NCI-H524 (cell line): Measurements from ENCODE around the gene CCDC7.
"Not testable (repeated sequence)": the region's sequence is repeated elsewhere in the genome, so short reads cannot be mapped to it uniquely, and the experiment has no call there.

Experiments
- DNase-seq, 2 experiments: peaks; one replicate each; lab custom pipeline; 2025; lab: John Stamatoyannopoulos, UW

CCDC7 gene

DNA sequence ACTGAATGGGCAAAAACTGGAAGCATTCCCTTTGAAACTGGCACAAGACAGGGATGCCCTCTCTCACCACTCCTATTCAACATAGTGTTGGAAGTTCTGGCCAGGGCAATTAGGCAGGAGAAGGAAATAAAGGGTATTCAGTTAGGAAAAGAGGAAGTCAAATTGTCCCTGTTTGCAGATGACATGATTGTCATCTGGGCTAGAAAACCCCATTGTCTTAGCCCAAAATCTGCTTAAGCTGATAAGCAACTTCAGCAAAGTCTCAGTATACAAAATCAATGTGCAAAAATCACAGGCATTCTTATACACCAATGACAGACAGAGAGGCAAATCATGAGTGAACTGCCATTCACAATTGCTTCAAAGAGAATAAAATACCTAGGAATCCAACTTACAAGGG, 116.8 kb downstream of the CCDC7 start:
- not testable (repeated sequence) for DNase-seq

DNA sequence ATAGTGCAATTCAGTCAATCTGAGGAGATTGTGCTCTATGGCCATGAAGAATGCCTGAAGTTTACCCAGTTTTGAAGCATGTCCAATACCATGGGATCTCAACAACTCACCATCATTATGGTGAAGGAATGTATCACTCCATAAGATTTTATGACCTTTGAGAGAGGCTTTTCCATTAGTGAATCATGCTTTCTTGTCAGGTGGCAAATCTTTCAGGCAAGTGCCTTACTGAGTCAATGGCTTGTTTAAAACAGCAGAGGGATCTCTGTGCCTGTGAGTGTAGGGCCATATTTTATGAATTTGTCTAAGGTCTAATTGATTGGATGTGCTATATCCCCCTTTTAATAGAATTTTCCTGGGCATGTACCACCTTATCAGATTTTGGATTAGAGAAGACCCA, 131.5 kb downstream of the CCDC7 start:
- DNase-seq = no peak

DNA sequence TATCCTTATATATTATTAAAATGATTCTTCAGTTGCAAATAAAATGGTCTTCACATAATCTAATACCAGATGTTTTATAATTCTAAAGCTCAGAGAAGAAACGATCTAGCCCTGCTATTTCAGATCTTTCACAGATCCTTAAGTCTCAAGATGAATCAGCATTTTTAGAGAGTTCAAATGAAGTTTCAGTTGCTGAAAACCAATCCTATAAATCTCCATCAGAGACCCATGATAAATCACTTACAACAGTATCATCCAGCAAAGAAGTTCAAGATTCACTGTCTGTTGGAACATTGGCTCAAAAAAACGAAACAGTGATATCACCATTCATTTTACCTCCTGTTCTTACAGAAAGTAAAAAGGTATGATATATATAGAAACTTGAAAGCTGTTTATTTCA, 137.0 kb downstream of the CCDC7 start:
- no peak for DNase-seq

DNA sequence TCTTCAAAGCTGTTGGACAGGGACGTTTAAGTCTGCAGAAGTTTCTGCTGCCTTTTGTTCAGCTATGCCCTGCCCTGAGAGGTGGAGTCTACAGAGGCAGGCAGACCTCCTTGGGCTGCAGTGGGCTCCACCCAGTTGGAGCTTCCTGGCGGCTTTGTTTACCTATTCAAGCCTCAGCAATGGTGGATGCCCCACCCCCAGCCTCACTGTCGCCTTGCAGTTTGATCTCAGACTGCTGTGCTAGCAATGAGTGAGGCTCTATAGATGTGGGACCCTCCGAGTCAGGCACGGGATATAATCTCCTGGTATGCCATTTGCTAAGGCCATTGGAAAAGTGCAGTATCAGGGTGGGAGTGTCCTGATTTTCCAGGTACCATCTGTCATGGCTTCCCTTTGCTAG, 152.1 kb downstream of the CCDC7 start:
- DNase-seq = not testable (repeated sequence)

DNA sequence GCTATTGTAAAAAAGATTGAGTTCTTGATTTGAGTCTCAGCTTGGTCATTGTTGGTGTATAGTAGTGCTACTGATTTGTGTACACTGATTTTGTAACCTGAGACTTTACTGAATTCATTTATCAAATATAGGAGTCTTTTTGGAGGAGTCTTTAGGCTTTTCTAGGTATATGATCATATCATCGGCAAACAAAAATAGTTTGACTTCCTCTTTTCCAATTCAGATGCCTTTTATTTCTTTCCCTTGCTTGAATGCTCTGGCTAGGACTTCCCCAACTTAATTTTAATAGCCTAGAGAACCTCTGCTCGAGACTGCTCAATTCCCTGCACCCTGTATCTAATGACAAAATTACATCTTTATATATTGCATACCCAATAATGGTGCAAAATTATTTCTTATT, 154.4 kb downstream of the CCDC7 start:
- no peak for DNase-seq

DNA sequence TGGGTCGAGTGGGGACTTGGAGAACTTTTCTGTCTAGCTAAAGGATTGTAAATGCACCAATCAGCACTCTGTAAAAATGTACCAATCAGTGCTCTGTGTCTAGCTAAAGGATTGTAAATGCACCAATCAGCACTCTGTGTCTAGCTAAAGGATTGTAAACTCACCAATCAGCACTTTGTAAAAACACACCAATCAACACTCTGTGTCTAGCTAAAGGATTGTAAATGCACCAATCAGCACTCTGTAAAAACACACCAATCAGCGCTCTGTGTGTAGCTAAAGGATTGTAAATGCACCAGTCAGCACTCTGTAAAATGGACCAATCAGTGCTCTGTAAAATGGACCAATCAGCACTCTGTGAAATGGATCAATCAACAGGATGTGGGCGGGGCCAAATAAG, 155.6 kb downstream of the CCDC7 start:
- DNase-seq = not testable (repeated sequence)

DNA sequence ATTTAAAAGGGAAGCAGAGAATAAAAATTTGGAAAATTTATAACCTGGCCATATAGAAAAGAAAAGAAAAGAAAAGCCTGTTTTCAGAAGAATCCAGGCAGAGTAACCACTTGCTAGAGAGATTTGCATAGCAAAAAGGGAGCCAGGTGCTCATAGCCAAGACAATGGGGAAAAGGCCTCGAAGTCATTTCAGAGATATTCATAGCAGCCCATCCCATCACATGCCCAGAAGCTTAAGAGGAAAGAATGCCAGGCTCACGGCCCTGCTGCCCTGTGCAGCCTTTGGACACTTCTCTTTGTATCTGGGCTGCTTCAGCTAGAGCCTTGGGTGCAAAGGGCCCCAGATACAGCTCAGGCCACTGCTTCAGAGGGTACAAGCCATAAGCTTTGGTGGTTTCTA, 159.8 kb downstream of the CCDC7 start:
- no peak for DNase-seq

DNA sequence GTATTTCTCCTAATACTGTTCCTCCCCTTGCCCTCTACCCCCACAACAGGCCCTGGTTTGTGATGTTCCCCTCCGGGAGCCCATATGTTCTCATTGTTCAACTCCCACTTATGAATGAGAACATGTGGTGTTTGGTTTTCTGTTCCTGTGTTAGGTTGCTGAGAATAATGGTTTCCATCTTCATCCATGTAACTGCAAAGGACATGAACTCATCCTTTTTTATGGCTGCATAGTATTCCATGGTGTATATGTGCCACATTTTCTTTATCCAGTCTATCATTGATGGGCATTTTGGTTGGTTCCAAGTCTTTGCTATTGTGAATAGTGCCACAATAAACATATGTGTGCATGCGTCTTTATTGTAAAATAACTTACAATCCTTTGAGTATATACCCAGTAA, 164.6 kb downstream of the CCDC7 start:
- DNase-seq = not testable (repeated sequence)

DNA sequence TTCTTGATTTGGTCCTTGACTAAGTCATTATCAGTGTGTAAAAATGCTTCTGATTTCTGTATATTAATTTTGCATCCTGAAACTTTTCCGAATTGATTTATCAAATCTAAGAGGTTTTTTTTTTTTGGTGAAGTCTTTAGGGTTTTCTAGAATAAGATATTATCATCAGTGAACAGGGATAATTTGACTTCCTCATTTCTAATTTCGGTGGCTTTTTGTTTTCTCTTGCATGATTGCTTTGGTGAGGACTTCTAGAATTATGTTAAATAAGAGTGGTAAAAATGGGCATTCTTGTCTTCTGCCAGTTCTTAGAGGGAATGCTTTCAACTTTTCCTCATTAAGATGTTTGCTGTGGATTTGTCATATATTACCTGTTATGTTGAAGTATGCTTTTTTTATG, 170.5 kb downstream of the CCDC7 start:
- no peak for DNase-seq

DNA sequence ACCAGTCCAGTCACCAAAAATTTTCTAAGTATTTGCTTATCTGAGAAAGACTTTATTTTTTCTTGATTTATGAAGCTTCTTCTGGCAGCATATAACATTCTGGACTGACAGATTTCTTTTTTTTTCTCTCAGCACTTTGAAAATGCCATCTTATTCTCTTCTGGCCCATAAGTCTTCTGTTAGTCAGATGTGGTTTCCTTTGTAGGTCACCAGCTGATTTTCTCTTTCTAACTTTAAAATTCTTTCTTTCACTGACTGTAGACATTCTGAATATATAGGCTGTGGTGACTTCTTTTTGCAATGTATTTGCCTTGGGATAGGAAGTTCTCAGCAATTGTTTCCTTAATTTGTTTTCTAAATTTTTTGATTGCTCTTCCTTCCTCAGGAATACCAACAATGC, 172.5 kb downstream of the CCDC7 start:
- DNase-seq = no peak

DNA sequence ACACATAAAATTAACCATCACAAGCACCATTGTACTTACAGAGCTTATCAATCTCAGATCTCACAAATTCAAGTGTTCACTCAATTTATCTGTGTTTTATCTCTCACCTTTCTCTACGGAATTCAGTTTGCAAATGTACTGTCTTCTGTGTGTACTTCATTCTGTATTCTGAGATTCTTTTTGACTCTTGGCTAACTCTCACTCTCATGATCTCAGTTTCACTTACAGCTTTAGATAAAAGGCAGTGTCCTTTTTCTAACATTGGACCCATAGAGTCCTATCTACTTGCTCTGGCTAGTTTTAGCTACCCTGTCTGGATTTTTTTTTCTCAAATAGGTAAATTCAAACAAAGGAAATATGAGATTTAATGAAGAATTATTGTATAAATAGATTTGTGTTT, 176.0 kb downstream of the CCDC7 start:
- no peak for DNase-seq

DNA sequence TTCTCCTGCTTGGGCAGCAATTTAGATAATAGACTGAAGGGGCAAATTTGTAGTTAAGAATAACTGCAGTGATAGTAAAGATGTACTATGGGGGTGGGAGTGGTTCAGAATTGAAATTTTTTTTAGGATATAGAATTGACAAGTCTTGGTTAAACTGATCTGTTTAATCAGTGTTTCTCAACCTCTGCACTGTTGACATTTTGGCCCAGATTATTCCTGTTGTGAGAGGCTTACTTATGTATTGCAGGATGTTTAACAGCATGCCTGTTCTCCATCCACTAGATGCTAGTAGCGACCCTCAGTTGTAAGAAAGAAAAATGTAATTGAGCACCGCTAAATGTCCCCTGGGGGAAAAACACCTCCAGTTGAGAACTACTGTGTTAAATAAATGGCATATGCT, 176.5 kb downstream of the CCDC7 start:
- DNase-seq = no peak

DNA sequence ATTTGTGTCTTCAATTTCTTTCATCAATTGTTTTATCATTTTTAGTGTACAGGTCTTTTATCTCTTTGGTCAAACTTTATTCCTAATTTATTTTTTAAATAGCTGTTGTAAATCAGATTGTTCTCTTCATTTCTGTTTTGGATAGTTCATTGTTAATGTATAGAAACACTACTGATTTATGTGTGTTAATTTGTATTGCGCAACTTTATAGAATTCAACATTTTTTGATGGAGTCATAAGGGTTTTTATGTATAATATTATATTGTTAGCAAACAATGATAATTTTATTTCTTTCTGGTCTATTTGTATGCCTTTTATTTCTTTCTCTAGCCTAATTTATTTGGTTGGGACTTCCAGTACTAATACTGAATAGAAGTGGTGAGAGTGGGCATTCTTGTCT, 181.2 kb downstream of the CCDC7 start:
- DNase-seq = no peak

DNA sequence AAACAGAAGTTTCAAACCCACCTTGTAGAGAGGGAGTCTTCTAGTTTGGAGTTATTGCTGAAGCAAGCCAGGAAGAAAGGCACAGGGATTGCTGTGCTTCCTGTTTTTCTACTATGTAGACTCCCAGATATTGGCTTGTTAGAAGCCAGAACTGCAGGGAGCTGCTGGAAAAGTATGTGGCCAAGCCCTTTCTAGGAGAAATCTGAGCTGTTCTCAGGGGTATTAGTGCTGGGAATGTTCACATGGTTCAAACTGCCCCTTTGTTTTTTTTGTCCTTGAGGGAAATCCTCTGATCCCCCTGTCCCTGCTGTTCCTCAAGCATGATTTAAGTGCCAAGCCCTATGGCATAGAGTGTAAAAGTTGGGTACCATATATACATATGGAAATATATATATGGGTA, 184.0 kb downstream of the CCDC7 start:
- DNase-seq = no peak

DNA sequence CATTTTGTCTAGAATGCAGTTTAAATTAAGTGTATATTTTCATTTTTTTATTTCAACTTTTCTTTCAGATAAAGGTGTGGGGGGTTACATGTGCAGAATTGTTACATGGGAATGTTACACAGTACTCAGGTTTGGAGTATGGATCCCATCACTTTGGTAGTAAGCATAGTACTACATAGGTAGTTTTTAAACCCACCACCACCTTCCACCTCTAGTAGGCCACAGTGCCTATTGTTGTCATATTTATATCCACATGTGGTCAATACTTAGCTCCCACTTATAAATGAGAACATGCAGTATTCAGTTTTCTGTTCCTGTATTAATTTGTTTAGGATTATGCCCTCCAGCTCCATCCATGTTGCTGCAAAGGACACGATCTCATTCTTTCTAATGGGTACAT, 200.6 kb downstream of the CCDC7 start:
- no peak for DNase-seq

DNA sequence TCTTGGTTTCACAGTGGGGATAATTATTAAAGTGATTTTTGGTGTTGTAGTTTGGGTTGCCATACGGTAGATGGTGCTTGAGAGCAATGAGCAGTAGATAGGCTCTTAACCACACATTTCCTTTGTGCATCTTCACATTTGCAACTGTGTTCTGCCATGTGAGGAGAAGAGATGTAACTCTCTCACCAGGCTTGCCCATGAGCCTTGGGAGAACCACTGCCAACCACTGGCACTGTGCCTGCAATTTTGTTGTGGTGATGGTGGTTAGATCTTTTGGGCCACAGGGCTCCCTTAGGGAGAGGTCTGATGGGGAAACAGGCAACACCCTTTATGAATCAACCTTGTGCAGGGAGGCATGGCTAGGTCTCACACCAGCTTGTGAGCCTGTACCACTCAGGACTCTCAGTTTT, 204.3 kb downstream of the CCDC7 start:
- no peak for DNase-seq

DNA sequence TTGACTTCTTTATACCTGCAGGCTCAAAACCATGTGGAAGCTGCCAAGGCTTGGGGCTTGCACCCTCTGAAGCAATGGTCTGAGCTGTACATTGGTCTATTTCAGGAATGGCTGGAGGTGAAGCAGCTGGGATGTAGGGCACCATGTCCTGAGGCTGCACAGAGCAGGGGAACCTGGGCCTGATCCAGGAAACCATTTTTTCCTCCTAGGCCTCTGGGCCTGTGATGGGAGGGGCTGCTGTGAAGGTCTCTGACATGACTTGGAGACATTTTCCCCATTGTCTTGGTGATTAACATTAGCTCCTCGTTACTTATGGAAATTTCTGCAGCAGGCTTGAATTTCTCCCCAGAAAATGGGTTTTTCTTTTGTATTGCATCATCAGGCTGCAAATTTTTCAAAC, 211.5 kb downstream of the CCDC7 start:
- DNase-seq = not testable (repeated sequence)

DNA sequence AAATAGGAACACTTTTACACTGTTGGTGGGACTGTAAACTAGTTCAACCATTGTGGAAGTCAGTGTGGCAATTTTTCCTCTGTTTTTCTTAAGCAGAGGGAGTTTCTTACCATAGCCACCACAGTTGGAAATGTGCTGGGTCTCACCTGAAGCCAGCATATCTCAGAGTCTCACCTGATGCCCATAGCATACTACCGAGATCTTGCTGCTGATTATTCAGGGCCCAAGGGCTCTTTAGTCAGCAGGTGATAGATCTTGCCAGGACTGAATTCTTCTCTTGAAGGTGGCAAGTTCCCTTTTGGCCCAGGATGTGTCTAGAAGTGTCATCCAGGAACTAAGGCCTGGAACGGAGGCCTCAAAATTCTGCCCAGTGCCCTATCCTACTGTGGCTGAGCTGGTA, 215.4 kb downstream of the CCDC7 start:
- no peak for DNase-seq

DNA sequence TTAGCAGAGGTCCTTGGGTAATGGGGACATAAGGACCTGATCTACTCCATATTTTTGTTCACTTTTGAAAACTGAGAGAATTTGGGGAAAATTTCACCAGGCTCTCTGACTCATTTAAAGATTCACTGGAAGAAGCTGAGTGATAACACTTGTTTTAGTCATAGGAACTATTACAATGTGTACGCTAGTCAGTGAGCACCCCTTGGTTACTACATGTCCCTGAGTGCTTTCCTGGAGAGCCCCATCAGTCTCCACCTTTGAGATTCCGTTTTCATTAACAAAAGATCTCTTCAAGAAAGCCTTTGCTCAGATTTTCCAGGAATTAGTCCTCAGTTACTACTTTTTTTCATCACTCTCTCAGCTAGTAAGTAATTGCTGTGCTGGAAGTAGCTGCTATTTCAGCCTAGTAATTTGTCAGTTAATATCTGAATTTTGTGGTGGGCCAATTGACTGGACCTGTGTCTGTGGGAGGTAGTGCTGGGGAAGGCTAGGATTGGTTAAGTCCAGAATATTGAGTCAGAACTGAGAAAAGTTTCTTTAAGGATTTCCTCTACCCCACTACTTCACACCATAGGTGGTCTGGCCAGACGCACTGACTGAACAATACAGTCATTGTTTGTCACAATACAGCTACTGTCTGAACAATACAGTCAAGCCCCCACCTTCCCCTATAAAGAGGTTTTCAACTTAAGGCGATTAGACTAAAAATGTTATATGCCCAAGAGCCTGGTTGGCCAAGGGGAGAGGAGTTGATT, 235.0 kb downstream of the CCDC7 start:
- no peak for DNase-seq

DNA sequence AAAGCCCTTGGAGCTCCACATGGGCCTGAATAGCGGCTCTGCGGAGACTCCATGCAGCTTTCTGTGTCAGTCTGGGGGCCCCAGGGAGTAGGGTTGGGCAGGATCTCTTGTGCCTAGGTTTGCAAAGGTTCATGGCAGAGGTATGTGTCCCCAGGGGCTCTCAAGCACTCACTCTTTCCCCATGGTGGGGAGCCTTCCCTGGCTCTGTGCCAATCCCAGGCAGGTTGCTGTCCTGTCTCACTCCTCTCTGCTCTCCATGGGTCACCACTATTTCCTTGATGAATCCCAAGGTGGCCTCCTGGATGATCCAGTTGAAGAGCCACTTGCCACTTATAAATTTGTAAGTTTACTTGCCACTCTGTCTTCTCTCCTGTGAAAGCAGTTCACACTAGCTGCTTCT, 238.4 kb downstream of the CCDC7 start:
- no peak for DNase-seq

DNA sequence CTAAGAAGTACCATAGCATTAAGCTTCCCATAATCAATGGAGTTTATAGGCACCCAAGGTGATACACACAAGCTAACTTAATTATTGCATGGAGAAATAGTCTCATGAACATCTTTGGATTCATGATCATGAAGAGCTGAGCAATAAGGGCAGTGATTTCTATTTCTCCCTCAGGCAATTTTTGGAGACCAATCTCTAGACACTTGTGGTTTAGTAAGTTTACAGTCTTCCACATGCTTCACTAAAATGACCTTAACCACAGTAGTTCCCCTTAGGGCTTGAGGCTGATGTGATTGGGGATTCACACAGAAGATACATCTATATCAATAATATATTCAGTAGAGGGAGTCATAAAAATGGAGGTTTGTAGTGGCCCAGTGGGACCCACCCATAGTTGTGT, 241.2 kb downstream of the CCDC7 start:
- DNase-seq = no peak

DNA sequence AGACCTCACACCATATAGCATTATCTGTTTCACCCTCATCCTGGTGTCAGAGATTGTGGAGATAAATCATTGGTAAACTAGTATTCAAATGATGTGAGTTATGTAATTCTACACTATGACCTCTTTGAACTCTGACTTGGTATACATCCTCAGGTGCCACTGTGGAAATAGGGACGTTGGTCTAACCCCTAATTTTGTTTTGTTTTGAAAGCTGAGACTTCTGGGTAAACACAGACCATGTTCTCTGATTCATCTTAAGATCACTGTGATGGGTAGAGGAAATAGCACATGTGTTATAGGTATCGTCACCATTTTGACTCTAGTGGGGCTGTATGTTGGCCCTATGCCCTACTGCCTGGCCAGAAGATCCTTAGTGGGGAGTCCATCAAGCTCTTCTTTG, 241.6 kb downstream of the CCDC7 start:
- no peak for DNase-seq

DNA sequence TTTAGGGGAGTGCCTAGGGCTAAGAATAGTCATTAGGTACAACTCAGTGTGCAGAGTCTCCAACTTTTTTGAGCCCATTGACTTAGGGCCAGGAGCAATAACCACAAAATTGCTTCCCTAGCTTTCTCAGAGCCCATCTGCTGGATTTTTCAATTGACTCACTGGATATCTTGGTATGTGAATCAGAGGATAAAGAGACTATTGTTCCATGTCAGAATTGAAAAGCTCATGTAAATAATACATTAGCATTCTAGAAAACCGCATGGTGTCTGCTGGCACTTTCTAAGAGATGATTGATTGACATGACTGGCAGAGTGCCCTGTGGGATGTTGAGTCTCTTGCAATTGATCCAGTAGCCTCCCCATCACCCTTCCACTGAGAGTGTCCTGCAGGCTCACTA, 246.2 kb downstream of the CCDC7 start:
- DNase-seq = no peak

DNA sequence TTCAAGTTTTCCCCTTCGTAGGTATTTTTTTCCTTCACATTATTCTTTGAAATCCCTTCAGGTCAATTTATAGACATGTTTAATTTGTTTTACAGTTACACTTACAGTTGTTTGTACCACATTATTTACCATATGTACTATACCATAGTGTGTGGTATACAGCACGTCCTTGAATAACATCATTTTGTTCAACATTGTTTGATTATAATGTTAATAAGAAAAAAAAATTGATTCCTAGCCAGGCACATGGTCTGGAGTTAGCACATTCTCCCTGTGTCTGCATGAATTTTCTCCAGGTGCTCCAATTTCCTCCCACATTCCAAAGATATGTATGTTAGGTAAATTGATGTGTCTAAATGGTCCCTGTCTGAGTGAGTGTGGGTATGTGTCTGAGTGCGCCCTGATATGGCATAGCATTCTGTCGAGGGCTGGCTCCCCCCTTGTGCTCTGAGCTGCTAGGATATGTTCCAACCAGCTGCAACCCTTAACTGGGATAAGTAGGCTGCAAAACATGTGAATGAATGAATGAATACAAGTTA, 247.6 kb downstream of the CCDC7 start:
- no peak for DNase-seq
